Tibial nerve (tissue), 4 donors: ENCODE measurements around the gene KIF9.

Source experiments
- EP300 ChIP-seq, 2 donors: sonication (generic); formaldehyde crosslinking; IDR thresholded peaks; one replicate each; pipeline ENCODE4 v1.6.1; 2017; ENCODE audit warnings: antibody characterized with exemption in 2 of 2, mild to moderate bottlenecking in 1 of 2
- POLR2A ChIP-seq, 2 donors: fragments of 450-650 bp; IDR thresholded peaks; one replicate each; pipeline ENCODE4 v1.6.1; 2017; ENCODE audit warnings: antibody characterized with exemption in 2 of 2, mild to moderate bottlenecking in 2 of 2, moderate library complexity in 2 of 2
- TF ChIP-seq, protein P1 (sequence below), 5 experiments: fragments of 200-600 bp in 3 of 5; fragments of 450-650 bp in 2 of 5; sonication (generic) in 3 of 5; IDR thresholded peaks; one replicate each; pipeline ENCODE4 v1.5.1; 2016 to 2019; ENCODE audit warnings: antibody characterized with exemption in 5 of 5, mild to moderate bottlenecking in 3 of 5, moderate library complexity in 2 of 5

- TF ChIP-seq, protein P1, sequence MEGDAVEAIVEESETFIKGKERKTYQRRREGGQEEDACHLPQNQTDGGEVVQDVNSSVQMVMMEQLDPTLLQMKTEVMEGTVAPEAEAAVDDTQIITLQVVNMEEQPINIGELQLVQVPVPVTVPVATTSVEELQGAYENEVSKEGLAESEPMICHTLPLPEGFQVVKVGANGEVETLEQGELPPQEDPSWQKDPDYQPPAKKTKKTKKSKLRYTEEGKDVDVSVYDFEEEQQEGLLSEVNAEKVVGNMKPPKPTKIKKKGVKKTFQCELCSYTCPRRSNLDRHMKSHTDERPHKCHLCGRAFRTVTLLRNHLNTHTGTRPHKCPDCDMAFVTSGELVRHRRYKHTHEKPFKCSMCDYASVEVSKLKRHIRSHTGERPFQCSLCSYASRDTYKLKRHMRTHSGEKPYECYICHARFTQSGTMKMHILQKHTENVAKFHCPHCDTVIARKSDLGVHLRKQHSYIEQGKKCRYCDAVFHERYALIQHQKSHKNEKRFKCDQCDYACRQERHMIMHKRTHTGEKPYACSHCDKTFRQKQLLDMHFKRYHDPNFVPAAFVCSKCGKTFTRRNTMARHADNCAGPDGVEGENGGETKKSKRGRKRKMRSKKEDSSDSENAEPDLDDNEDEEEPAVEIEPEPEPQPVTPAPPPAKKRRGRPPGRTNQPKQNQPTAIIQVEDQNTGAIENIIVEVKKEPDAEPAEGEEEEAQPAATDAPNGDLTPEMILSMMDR (IDR thresholded peaks at IDR 0.05): peak; percentile 59 to 74 (median 62)
- TF ChIP-seq POLR2A (IDR thresholded peaks at IDR 0.05) (no peak), EP300 (IDR thresholded peaks at IDR 0.05) (no peak)
Measured at GRCh38 chr3:47324278-47324865, 41.8 kb upstream of the KIF9 start.
